T-helper 1 cell treated with Interleukin-12 subunit alpha and Interleukin-12 subunit beta and Interleukin-4 antibody, amounts not matched to agents 30 μg/mL and 1 μg/mL, for 36 hours (primary cell): ENCODE results near the gene PCCA.
"Not testable (repeated sequence)": the region's sequence is repeated elsewhere in the genome, so short reads cannot be mapped to it uniquely, and the experiment has no call there.

Experiments used
- H3K27ac Mint-ChIP-seq: one replicate; pipeline ENCODE4 v1.8.0; 2021; ENCODE audit warnings: mild to moderate bottlenecking, mixed read lengths
- H3K27me3 Mint-ChIP-seq: one replicate; pipeline ENCODE4 v1.8.0; 2021; ENCODE audit warnings: low read depth, mixed read lengths
- H3K36me3 Mint-ChIP-seq: one replicate; pipeline ENCODE4 v1.8.0; 2021; ENCODE audit warnings: low read depth, mixed read lengths
- H3K4me1 Mint-ChIP-seq: one replicate; pipeline ENCODE4 v1.8.0; 2021; ENCODE audit warnings: low read depth, mixed read lengths
- H3K4me3 Mint-ChIP-seq: one replicate; pipeline ENCODE4 v1.8.0; 2021; ENCODE audit warnings: mild to moderate bottlenecking, moderate library complexity, mixed read lengths
- H3K9me3 Mint-ChIP-seq: one replicate; pipeline ENCODE4 v1.8.0; 2021; ENCODE audit warnings: mixed read lengths

The PCCA gene

GRCh38 chr13:100513987-100514670 lies 425.2 kb downstream of the PCCA start:
- Mint-ChIP-seq H3K9me3 (no peaks in the 10 kb centered on the region), H3K27ac (no peak overlapping the region), H3K36me3 (peaks cover 4% of the 10 kb centered on the region), H3K27me3 (no peaks in the 10 kb centered on the region), H3K4me1 (peaks cover 31% of the 10 kb centered on the region), H3K4me3 (no peak overlapping the region)

DNA sequence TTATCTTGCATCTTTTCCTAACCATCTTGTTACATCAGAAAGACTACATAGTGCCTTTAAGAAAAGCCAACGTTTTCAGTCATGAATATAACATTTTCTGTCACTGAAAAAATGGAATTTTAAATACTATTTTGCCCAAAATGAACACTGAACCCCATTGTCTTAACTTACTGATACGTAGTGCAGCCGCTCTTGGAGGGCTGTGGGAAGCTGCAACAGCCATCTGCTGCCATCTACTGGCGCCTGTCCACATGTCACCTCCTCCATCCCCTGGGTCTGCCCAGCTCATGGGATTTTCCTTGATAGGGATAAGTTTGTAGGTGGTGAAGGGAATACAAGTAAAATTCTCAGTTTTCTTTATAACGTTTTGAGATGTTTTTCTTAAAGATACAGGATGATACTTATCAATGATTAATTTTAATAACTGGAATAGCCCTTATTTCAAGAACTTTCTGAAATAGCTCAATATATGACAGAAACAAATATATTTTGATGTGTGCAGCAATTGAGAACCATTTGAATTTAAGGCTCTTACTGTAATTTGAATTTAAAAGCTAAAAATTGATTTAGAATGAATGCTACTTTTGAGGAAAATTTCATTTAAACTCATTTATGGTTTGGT lies 426.0 kb downstream of the PCCA start:
- Mint-ChIP-seq H3K4me3 (no peak overlapping the region), H3K9me3 (no peaks in the 10 kb centered on the region), H3K36me3 (peaks cover 4% of the 10 kb centered on the region), H3K4me1 (peaks cover 31% of the 10 kb centered on the region), H3K27ac (no peak overlapping the region), H3K27me3 (no peaks in the 10 kb centered on the region)

DNA sequence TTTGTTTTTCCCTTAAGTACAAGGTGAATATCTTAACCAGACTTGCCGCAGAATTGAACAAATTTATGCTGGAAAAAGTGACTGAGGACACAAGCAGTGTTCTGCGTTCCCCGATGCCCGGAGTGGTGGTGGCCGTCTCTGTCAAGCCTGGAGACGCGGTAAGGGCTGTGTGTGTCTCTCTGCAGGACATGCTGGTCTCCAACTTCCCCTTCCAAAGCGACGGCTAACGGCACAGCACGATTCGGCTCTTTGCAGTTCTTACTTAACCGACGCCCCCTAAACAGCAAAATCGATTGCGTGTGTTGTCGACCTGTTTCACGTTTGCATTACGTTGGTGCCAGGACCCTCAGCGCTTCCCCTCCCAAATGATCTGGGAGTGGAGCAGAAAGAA lies 426.5 kb downstream of the PCCA start:
- no peak overlapping the region for H3K4me3 Mint-ChIP-seq
- no peaks in the 10 kb centered on the region for H3K9me3 Mint-ChIP-seq
- no peaks in the 10 kb centered on the region for H3K27me3 Mint-ChIP-seq
- H3K36me3 Mint-ChIP-seq, result peaks cover 4% of the 10 kb centered on the region
- no peak overlapping the region for H3K27ac Mint-ChIP-seq
- peaks cover 31% of the 10 kb centered on the region for H3K4me1 Mint-ChIP-seq

DNA sequence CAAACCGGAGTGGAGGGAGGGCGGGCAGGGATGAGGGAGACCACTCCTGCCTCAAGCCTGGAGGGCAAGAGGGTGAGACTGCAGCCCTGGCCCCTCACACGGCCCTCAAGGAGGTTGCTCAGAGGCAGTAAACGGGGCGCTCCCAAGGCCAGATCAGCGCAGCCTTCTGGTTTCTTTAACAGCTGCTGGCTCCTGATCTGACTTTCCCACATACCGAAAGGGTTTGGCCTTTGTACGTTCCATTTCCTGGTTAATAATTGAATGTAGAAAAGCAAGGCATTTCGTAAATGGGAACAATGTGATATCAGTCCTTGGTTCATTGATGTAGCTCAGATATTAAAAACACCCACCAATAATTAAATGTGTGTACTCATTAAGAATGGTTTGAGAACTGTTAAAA lies 428.2 kb downstream of the PCCA start:
- Mint-ChIP-seq H3K4me3 (no peak overlapping the region), H3K9me3 (no peaks in the 10 kb centered on the region), H3K27ac (no peak overlapping the region), H3K36me3 (peaks cover 2% of the 10 kb centered on the region), H3K27me3 (no peaks in the 10 kb centered on the region), H3K4me1 (peaks cover 27% of the 10 kb centered on the region)

DNA sequence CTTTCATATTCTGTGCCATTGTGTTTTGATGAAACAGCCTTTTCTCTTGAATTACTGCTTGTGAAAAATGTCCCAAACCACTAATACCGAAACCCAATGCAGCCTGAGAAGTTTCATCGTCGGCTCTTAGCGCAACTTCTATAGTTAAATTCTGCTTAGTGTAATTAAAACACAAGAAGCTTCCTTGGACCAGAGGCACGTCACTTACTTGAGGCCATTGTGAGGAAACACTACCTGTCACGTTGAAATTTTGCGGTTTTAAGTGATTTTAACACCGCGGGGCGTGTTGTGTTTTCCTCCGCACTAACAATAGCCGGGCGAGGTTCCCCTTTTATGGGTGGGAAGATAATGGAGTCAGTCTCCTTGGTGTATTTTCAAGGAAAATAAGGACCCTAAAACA lies 428.8 kb downstream of the PCCA start:
- Mint-ChIP-seq H3K27ac (peak overlapping the region; percentile 46), H3K36me3 (no peaks in the 10 kb centered on the region), H3K4me3 (no peak overlapping the region), H3K4me1 (peaks cover 25% of the 10 kb centered on the region), H3K27me3 (no peaks in the 10 kb centered on the region), H3K9me3 (no peaks in the 10 kb centered on the region)

DNA sequence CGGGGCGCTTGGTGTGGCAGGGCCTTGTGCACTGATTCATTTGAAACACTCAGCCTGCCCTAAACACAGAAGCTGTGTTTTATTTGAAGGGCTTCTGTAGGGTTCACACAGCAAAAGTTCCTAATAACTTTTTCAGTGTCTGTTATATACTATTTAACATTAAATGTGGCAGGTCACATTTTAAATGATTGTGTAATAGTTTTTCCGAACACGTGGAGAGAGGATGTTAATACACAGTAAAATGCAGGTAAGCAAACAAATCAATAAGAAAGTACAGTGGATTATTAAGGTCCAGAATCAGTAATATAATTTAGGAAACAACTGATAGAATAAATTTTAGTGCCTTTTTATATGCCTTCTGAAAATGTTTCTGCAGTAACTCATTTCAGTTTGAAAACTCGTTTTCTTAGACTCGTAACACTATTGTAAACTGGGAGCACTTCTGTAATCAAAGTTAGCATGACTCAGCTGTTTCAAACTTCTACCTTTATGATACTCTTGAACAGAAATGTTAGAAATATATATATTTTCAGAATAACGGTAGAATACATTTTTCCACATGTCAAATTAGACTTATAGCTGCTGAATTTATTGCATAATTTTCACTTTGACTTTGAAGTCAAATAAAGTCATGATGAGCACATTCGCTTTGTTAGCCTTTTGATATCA lies 429.6 kb downstream of the PCCA start:
- Mint-ChIP-seq H3K36me3 (no peaks in the 10 kb centered on the region), H3K9me3 (no peaks in the 10 kb centered on the region), H3K27me3 (no peaks in the 10 kb centered on the region), H3K4me1 (peaks cover 25% of the 10 kb centered on the region), H3K4me3 (no peak overlapping the region), H3K27ac (no peak overlapping the region)

DNA sequence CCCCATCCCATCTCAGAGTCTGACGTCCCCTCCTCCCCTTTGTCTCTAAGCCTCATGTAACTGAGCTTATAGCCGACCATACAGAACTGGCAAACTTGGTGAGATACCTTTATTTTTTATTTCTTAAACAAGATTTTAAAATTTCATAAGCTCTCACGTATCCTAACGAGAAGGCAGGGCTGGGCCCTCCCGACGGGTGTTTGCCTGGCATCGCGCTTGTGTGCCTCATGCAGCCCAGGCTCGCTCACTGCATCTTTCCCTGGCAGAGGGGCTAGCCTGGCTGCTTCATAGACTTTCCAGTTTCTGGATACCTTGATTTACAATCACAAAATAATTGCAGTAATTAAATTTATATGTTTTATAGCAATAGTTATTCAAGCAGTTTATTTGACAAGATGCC lies 430.7 kb downstream of the PCCA start:
- Mint-ChIP-seq H3K4me3 (no peak overlapping the region), H3K27me3 (no peaks in the 10 kb centered on the region), H3K27ac (no peak overlapping the region), H3K36me3 (no peaks in the 10 kb centered on the region), H3K9me3 (no peaks in the 10 kb centered on the region), H3K4me1 (peaks cover 16% of the 10 kb centered on the region)

DNA sequence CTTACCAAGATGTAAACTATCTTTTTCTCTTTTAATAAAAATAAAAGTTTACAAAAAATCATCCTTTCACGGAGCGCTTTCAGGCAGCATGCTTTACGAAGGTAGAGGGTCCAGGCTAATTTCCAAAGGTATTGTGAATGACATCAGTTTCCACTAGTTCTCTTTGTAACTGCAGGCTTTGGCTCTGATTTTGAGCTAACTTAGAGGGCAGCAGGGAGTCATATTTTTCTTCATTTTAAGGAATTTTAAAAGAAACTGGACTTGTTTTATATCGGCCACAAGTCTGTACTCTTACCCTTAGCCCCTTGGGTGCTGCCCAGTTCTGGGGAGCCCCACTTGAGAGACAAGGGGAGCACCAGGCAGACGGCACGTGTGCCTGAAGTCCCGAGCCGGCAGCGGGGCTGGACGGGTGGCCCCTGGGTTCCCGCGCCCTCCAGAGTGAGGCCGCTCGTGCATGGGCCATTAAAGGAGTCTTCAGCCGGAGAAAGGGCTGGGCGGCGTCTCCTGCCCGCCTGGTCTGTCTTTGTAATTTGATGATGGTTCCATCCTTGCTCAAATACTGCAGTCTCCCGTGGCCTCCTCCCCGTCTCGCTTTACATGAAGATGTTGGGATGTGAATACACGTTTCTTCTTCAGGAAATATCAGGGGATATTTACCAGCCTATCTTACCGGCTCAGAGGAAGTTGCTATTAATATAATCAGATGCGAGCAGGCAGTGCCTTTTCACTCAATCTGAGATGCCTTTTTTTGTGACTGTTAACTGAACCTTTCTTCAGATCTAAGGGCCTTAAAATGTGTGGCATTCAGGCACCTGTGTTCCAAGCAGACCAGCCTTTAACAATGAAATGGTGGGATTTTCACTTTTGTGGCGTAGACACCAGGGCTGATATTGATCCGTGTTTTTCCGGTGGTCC lies 432.3 kb downstream of the PCCA start:
- Mint-ChIP-seq H3K4me1 (peaks cover 14% of the 10 kb centered on the region), H3K36me3 (no peaks in the 10 kb centered on the region), H3K27ac (no peak overlapping the region), H3K4me3 (no peak overlapping the region), H3K27me3 (no peaks in the 10 kb centered on the region), H3K9me3 (no peaks in the 10 kb centered on the region)

- no peak overlapping the region for H3K4me3 Mint-ChIP-seq
- H3K27ac Mint-ChIP-seq, result no peak overlapping the region
- H3K36me3 Mint-ChIP-seq, result no peaks in the 10 kb centered on the region
- no peaks in the 10 kb centered on the region for H3K9me3 Mint-ChIP-seq
- no peaks in the 10 kb centered on the region for H3K27me3 Mint-ChIP-seq
- H3K4me1 Mint-ChIP-seq, result peaks cover 14% of the 10 kb centered on the region
Measured at GRCh38 chr13:100521851-100522617, 433.1 kb downstream of the PCCA start.

- H3K9me3 Mint-ChIP-seq, result no peaks in the 10 kb centered on the region
- no peak overlapping the region for H3K4me3 Mint-ChIP-seq
- no peaks in the 10 kb centered on the region for H3K27me3 Mint-ChIP-seq
- no peak overlapping the region for H3K27ac Mint-ChIP-seq
- no peaks in the 10 kb centered on the region for H3K36me3 Mint-ChIP-seq
- H3K4me1 Mint-ChIP-seq, result peaks cover 9% of the 10 kb centered on the region
Measured at GRCh38 chr13:100522618-100523309, 433.9 kb downstream of the PCCA start.

- Mint-ChIP-seq H3K4me1 (peaks cover 4% of the 10 kb centered on the region), H3K9me3 (no peaks in the 10 kb centered on the region), H3K27ac (no peak overlapping the region), H3K4me3 (no peak overlapping the region), H3K36me3 (peaks cover 2% of the 10 kb centered on the region), H3K27me3 (no peaks in the 10 kb centered on the region)
Measured at GRCh38 chr13:100523411-100523810, 434.5 kb downstream of the PCCA start.

GRCh38 chr13:100523981-100524386 lies 435.1 kb downstream of the PCCA start:
- Mint-ChIP-seq H3K4me1 (peaks cover 4% of the 10 kb centered on the region), H3K27me3 (no peaks in the 10 kb centered on the region), H3K36me3 (peaks cover 3% of the 10 kb centered on the region), H3K9me3 (no peaks in the 10 kb centered on the region), H3K4me3 (no peak overlapping the region), H3K27ac (no peak overlapping the region)

- H3K4me3 Mint-ChIP-seq, H3K36me3 Mint-ChIP-seq, H3K27ac Mint-ChIP-seq, H3K9me3 Mint-ChIP-seq, H3K4me1 Mint-ChIP-seq, H3K27me3 Mint-ChIP-seq: not testable (repeated sequence)
Measured at GRCh38 chr13:100524688-100525087, 435.8 kb downstream of the PCCA start.
